Activated CD4-positive, alpha-beta T cell treated with anti-CD3 and anti-CD28 coated beads for 4 hours (primary cell): ENCODE data around the gene DGKH.
"Not testable (repeated sequence)": the region's sequence is repeated elsewhere in the genome, so short reads cannot be mapped to it uniquely, and the experiment has no call there.

Experiments used
- DNase-seq, 2 donors: peaks; one replicate each; pipeline ENCODE4 v3.0.0-alpha.2; 2020

Gene DGKH

DNA sequence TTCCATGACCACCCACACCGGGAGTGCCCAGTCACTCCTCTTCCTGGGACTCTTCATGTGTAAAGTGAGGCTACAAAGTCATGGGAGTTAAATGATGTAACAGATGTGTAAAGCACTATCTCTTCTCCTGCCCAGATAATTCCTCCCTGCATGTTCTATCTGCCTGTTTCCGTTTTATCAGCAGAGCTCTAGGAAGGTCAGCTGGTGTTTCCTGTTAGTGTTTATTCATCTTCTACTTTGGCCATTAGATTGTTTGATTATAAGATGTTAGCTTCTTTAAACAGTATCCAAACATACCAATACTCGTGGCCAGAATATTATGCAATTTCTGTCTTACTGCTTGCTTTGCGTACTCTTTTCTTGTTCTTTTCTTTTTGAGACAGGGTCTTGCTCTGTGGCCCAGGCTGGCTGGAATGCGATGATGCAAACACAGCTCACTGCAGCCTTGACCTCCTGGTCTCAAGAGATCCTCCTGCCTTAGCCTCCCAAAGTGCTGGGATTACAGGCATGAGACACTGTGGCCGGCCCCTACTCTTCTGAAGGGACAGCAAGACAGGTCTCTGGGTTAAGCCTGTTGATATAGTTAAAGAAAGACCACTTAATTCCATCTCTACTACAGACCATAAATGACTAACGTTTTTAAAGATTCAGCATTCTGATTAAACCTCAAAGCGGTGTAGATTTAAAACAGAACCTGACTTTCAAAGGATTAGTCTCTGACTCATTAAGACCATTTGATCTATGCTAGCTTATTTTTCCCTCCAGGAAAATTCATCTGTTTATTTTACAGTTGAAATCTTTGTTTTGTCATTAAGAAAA, 126.1 kb downstream of the DGKH start:
- DNase-seq, result no peak

DNA sequence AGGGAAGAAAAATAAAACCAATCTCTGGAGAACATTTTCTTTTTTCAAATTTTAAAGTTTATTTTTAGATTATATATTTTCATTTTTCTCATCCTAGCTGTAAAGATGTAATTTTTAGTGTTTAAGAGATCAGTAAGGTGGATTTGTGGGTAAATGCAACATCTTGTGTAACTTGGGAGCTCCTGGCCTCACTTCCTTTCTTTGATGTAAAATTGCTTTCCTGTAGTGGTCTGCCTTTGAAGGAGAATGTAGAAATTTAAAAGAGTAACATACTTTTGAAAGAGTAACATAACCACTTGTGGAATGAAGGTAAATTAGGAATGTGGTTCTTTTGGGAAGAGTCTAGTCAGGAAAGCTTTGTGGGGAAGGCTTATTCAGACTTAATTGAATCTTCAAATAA, 127.8 kb downstream of the DGKH start:
- DNase-seq, result no peak

DNA sequence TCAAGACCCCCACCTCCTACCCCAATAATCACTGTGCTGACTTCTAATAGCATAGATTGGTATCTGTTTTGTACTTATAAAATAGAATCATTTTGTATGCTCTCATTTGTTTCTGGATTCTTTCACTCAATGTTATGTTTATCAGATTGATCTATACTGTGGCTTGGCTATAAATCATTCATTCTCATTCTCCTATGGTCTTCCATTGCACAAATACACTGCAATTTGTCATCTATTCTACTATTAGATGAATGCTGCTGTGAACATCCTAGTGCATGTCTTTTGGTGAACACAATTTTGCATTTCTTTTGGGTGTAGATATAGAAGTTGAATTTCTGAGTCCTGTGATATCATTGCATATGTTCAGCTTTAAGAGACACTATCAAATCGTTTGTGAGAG, 128.7 kb downstream of the DGKH start:
- no peak for DNase-seq

DNA sequence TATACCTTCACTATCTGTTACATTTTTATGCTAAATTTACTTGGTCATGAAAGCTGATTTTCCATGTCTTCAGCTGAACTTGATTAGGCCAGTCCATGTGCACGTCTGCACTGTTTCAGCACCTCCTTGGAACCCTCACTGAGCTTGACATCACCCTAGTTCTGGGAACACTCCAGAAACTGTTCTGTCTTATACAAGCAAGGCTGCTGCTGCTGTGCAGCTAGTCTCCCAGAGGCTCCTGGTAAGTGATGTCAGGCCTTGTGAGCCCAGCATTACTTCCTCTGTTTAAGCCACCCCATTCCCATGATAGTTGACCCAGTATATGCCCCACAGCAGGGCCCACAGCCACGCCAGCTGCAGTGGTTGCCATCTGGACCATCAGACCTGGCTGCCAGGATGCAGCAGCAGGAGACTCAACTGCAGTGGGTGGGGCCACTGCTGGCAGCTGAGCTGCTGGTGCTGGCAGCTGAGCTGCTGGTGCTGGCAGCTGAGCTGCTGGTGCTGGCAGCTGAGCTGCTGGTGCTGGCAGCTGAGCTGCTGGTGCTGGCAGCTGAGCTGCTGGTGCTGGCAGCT, 133.0 kb downstream of the DGKH start:
- no peak for DNase-seq

DNA sequence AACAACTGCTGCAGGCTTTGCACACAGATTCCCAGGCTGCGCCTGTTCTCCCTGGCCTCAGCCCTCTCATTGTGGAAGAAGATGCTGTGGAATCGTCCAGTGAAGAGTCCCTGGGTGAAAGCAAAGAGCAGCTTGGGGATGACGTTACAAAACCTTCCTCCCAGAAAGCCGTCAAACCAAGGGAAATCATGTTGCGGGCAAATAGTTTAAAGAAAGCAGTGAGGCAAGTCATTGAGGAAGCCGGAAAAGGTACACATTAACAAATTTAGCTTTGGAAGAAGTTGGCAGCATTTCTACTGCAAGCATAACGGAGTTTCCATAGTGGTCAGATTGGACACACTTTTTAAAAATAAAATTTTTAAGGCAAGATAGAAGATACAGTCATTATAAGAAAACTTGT, 140.6 kb downstream of the DGKH start:
- DNase-seq, result no peak

DNA sequence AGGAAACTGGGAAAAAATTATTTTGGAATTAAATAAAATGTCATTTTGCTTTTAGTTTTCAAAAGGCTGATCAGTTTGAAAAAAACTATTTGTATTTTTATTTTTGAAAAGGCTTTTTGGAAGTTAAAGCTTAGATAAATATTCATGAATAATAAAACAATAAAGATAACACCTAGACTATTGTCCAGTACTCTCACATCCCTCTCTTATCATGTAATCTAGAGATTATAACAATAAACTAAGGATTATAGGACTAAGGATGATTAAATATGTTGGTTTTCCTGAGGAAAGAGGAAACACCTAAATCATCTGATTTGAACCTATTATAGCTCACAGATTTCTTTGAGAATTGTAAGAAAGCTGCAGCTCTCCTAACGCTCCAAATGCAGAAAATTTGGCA, 142.1 kb downstream of the DGKH start:
- no peak for DNase-seq

DNA sequence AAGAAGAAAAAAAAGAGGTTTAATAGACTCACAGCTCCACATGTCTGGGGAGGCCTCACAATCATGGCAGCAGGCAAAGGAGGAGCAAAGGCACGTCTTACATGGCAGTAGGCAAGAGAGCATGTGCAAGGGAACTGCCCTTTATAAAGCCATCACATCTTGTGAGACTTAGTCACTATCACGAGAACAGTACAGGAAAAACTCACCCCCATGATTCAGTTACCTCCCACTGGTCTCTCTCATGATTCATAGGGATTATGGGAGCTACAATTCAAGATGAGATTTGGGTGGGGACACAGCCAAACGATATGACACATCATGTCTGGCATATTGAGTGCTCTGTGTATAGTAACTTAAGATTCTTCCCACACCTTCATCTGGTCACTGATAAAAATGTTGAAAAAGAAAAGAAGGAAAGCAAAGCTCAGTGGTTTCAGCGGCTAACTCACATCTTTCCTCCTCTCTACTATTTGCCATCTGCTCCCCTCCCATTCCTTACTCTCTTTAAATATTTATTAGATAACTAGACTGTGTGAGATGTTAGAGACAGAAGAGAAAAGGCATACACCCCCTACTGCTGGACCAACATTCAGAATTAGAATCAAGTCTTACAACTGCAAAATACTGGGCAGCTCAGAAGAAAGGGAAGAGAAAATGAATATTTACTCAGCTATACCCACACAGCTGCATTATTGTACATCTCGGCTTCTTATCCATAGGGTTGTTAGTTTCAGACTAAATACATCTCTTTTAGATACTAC, 163.4 kb downstream of the DGKH start:
- DNase-seq, result no peak

DNA sequence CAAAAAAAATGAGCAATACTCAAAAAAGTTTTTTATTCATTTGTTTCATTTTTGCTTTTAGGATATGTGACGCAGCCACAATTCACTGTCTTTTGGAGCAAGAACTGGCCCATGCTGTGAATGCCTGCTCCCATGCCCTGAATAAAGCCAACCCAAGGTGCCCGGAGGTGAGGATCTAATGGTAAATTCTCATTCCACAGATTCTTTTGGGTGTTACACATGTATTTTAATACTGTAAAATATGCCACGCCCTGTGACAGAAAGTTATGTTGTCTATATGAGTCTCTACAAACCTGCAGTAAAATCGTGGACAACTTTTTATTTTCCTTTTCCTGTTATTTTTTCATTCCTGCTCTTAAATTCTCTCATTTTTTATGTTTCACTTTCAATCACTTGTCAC, 166.0 kb downstream of the DGKH start:
- DNase-seq, result no peak

DNA sequence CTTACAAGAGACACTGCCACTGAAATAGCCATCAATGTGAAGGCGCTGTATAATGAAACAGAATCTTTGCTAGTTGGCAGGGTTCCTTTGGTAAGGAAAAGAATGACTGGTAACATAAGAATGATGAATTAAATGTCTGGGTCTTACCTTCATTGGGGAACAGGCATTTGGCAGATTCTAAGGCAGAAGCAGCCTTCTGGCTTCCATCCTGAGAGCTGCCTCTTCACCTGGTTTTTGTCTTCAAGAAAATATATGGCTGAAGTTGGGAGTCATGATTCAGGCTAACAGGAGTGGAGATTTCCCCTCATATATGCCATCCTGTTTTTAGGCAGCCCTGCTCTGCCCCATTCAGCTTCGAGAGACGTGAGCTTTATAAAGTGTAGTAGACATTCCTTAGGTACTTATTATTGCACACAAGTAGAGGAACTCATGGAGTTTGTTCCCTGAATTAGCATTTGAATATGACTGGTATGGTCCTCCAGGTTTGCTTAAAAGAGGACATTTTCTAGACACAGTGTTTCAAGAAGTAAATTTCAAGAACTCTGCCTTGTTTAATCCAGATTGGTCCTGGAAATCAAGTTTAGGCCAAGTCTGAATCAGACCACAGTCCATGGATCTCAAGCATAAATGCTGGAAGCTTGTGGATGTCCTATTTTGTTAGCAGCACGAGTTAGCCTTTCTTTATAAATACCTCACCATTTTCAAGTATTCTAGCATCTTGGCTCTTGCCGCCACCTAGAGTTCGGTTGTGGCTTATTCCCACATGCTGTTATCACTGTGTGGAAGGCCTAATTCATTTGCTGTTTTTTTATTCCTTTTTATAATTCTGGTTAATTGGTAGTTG, 167.4 kb downstream of the DGKH start:
- DNase-seq, result no peak

DNA sequence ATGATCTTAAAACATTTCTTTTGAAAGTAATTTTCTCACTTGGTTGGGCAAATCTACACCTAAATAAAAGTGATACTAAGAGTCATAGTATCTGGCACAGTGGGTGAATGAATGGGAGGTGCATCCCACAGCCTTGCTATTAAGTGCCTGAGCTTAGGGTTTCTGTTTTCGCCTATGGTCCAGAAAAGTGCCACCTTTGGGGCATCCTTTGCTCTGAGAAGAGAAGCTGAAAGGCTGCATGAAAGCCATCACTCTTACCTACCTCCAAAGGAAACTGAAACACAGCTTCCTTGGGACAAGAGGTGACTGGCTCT, 167.9 kb downstream of the DGKH start:
- no peak for DNase-seq

DNA sequence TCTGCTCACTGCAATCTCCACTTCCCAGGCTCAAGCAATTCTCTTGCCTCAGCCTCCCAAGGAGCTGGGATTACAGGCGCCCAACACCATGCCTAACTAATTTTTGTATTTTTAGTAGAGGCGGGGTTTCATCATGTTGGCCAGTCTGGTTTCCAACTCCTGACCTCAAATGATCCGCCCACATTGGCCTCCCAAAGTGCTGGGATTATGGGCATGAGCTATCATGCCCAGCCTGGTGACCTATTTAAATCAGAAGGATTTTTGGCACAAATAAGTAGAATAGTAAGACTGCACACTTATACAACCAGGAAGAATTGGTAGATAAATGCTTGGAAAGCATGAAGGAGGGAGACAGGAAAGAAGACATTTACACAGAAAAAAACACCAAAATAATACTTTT, 170.1 kb downstream of the DGKH start:
- no peak for DNase-seq

DNA sequence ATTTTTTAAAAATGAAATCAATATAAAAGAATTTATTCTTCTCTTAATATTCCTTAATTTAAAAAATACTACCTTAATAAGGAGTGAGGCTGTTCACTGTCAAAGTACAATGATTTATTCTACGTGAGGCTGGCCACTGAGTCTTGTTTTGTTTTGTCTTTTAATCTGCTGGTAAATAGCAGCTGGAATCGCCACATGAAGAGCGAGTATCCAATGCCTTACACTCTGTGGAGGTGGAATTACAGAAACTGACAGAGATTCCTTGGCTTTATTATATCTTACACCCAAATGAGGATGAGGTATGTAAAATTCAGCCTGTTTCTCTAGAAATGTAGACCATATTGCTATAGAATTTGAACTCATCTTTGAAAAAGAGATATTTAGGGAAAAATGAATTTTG, 170.6 kb downstream of the DGKH start:
- no peak for DNase-seq

DNA sequence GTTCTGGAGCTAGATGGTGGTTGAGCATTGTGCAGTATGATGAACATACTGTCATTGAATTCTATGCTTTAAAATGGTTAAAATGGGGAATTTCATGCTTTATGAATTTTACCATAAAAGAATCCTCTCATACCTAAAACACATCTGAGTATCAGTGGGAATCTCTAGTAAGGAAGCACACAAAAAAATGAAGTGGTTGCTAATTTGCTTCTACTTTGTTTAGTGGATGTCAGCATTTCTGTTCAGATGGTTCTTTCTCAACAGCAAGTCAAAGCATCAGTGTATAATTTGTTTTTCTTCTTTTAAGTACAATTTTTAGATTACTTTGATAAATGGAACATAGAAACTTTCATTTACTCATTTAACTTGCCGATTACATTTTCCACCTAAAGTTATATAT, 171.4 kb downstream of the DGKH start:
- DNase-seq, result no peak

DNA sequence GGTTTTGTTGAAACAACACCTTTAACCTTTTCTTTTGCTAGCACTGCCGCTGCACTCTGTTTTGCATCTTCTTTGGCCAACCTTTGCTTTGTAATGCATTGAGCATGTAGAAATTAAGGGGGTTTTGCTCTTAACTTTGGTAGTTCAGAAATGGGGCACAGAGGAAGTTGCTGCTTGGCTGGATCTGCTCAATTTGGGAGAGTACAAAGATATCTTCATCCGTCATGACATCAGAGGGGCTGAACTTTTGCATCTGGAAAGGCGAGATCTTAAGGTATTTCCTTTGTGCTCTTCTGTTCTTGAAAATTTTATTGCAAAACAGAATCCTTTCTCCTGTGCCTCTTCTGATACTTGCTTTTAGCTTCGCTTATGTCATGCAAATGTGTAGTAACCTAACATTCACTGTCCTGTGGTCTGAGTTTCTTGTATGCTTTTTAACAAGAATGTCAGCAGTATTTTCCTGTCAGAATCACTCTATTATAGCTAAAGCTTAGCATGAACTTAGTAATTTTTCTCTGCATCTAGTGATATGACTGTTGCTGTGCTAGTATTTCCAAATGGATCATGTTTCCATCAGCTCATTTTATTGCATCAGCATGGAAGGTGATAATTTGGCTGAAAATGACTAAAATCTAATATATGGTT, 172.8 kb downstream of the DGKH start:
- DNase-seq, result no peak

DNA sequence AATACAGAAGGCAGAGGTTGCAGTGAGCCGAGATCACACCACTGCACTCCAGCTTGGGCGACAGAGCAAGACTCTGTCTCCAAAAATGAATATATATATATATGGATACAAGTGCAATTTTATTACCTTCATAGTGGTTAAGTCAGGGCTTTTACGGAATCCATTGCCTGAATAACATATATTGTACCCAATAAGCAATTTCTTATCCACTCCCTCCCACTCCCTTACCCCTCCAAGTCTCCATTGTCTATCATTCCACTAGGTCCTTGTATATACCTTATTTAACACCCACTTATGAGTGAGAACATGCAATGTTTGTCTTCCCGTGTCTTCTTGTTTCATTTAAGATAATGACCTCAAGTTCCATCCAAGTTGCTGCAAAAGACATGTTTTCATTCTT, 175.2 kb downstream of the DGKH start:
- DNase-seq, result no peak

DNA sequence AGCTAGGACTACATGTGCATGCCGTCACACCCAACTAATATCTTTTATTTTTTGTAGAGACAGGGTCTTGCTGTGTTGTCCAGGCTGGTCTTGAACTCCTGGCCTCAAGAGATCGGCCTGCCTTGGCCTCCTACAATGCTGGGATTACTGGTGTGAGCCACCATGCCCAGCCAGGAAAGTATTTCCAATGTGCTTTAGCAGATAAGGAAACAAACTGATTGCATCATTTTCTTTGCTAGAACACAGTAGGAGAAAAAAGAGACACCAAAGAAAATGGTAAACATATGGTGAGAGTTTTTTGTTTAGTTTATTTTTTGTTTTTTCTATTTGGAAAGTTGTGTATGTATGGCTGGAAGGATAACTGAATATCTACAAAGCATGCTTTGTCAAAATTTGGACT, 176.6 kb downstream of the DGKH start:
- no peak for DNase-seq

DNA sequence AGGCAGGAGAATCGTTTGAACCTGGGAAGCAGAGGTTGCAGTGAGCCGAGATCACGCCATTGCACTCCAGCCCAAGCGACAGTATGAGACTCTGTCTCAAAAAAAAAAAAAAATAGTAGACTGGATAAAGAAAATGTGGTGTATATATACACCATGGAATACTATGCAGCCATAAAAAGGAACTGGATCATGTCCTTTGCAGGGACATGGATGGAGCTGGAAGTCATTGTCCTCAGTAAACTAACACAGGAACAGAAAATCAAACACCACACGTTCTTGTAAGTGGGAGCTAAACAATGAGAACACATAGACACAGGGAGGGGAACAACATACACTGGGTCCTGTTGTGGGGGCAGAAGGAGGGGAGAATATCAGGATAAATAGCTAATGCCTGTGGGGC, 178.3 kb downstream of the DGKH start:
- DNase-seq, result not testable (repeated sequence)

DNA sequence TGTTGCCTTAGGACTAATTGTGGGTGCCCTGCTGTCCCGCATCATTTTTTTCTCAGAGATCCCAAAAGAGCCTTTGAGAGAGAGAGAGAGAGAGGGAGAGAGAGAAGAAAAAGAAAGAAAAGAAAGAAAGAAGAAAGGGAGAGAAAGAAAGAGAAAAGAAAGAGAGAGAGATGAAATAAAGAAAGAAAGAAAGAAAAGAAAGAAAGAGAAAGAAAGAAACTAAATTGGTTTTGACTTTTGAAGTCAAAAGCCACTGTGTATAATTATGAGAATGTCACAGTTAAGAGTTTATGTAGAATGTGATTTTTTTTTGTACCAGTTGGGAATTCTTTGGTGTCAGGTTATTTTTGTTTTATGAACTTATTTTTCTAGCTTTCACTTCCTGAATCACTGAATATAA, 180.1 kb downstream of the DGKH start:
- DNase-seq, result no peak

DNA sequence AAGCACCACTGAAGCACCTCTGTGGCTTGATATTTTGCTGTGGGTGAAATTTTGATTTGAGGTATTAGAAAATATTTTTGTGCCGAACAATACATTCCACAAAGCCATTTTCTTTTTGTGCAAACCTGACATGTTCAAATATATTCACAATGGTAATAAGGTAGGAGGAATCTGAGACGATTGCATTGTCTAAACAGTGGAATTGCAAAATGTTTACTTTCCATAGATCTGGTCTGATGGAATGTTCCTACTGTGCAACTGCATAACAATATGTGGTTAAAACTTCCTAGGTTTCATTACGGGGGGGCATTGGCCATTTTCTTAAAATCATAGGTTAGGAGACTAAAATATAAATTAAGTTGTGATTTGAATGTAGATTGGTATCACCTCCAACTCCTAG, 180.8 kb downstream of the DGKH start:
- DNase-seq, result no peak

DNA sequence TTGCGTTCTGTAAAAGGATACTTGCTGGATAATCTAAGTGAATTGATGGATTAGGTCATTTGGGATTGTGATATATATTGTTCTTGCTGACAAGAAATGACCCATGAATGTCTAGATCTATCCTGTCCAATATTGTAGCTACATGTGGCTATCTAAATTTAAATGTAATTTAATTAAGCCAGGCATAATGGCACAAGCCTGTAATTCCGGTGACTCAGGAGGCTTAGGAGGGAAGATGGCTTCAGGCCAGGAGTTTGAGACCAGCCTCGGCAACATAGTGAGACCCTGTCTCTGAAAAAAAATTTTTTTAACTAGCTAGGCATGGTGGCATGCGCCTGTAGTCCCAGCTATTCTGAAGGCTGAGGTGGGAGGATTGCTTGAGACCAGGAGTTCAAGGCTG, 184.2 kb downstream of the DGKH start:
- DNase-seq, result no peak

DNA sequence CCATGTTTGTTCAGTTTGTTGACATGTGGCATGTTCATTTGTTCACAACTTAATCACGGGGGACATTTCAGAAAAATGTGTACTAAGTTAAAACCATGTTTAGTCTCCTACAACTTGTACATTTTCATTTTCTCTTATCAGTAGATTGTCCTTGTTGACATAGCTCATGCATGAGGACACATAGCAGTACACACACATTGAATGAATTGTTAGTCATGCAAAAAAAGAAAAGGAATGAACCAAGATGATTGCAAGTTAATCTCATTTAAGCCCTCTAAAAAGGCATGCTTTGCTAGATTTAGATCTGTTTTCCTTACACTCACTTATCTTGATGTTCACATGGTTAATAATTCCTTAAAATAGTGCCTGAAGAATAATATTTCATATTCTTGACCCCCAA, 185.3 kb downstream of the DGKH start:
- DNase-seq, result no peak

DNA sequence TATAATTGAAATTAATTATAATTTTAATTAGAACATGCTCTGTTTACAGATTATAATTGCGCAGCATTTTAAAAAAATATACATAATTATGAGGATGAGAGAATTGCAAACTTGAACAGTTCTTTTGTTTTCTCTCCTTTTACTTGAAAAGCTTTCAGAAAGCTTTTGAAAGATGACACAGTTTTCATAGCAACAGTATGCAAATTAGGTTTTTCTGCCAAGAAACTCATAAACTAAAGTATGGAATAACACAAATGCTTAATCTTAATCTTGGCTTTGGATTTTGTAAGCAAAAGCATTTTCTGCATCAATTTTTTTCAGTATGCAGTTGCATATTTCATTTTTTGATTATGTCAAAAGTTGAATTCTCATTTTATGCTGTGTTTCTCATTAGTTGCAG, 190.7 kb downstream of the DGKH start:
- DNase-seq, result no peak

DNA sequence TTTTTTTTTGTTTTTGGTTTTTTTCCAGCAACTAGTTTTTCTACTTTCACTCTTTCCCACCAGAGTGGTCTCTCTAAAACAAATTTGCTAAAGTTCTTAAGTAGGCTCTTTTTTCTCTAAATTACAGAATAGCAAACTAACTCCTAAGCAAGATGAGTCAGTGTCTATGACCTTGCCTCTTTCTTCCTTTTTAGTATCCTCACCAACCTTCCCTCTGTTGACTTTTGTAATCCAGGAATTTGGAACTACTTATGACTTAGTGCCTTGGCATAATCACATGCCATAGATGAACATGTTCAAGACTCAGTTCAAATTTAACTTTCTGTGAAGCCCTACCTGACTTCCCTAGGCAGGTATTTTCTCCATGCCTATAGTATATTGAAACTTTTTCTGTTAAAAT, 191.2 kb downstream of the DGKH start:
- no peak for DNase-seq
